Hepatocyte (in vitro differentiated cells): Measurements from ENCODE around the gene CDH18.

ENCODE experiments used
- EZH2 ChIP-seq: fragments of 200-600 bp; sonication (generic); IDR thresholded peaks from 2 replicates; pipeline ENCODE4 v1.6.1; 2016; ENCODE audit warnings: antibody characterized with exemption, mild to moderate bottlenecking, borderline replicate concordance
- TF ChIP-seq, protein P1 (sequence below): fragments of 200-600 bp; sonication (generic); IDR thresholded peaks from 2 replicates; pipeline ENCODE4 v1.5.1; 2016; ENCODE audit warnings: antibody characterized with exemption, mild to moderate bottlenecking; ENCODE audit not compliant: poor library complexity

DNA sequence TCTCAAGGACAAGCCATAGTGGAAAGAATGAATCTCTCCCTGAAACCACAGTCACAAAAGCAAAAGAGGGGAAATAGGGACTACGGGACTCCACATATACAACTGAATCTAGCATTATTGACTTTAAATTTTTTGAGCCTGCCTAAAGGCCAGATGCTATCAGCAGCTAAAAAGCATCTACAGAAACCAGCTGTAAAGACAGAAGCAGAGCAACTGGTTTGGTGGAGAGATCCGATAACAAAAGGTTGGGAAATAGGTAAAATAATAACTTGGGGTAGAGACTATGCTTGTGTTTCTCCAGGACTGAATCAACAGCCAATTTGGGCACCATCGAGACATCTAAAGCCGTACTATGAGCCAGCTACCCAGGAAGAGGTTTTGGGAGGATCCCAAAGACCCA, 281.2 kb downstream of the CDH18 start:
- TF ChIP-seq, protein P1, sequence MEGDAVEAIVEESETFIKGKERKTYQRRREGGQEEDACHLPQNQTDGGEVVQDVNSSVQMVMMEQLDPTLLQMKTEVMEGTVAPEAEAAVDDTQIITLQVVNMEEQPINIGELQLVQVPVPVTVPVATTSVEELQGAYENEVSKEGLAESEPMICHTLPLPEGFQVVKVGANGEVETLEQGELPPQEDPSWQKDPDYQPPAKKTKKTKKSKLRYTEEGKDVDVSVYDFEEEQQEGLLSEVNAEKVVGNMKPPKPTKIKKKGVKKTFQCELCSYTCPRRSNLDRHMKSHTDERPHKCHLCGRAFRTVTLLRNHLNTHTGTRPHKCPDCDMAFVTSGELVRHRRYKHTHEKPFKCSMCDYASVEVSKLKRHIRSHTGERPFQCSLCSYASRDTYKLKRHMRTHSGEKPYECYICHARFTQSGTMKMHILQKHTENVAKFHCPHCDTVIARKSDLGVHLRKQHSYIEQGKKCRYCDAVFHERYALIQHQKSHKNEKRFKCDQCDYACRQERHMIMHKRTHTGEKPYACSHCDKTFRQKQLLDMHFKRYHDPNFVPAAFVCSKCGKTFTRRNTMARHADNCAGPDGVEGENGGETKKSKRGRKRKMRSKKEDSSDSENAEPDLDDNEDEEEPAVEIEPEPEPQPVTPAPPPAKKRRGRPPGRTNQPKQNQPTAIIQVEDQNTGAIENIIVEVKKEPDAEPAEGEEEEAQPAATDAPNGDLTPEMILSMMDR, result no peak
- no peak for TF ChIP-seq EZH2
